ENCODE results near the gene CLEC2A. TPM values are rescaled to one million over a fixed set of nuclear protein-coding genes. Genes with fewer than 3 reads are reported as not detected.

Gene CLEC2A
- total RNA-seq, 3 donors from 2014 or later = not detected

GRCh38 chr12:9910716-9911421, 21.3 kb downstream of the CLEC2A start:
- no peaks in the 10 kb centered on the region for H3K36me3 ChIP-seq
- H3K27ac ChIP-seq = no peak overlapping the region
- peaks cover 17 to 21% of the 10 kb centered on the region in 2 donors for H3K9me3 ChIP-seq
- no peaks in the 10 kb centered on the region for H3K27me3 ChIP-seq
- intact Hi-C loops (cut with DNase I; ENCODE audit: low total_unique reads) = no loop called here
- DNase-seq (ENCODE audit: low spot score in 2 of 2) = no peak
- TF ChIP-seq POLR2A (IDR thresholded peaks at IDR 0.05) (no peak), POLR2AphosphoS5 (IDR thresholded peaks at IDR 0.05) (no peak), CTCF (IDR thresholded peaks at IDR 0.05) (no peak)
- no peaks in the 10 kb centered on the region for H3K4me1 ChIP-seq
- no peak overlapping the region for H3K4me3 ChIP-seq

- DNase-seq (ENCODE audit: low spot score in 2 of 2) = no peak
- TF ChIP-seq CTCF (IDR thresholded peaks at IDR 0.05) (no peak), POLR2A (IDR thresholded peaks at IDR 0.05) (no peak), POLR2AphosphoS5 (IDR thresholded peaks at IDR 0.05) (no peak)
- Histone ChIP-seq H3K36me3 (no peaks in the 10 kb centered on the region), H3K27me3 (no peaks in the 10 kb centered on the region), H3K9me3 (peaks cover 17 to 21% of the 10 kb centered on the region in 2 donors), H3K4me3 (no peak overlapping the region), H3K27ac (no peak overlapping the region), H3K4me1 (no peaks in the 10 kb centered on the region)
- intact Hi-C loops (cut with DNase I; ENCODE audit: low total_unique reads) = no loop called here
These were observed 22.4 kb downstream of the CLEC2A start for GRCh38 chr12:9909724-9910123.

- intact Hi-C loops (cut with DNase I; ENCODE audit: low total_unique reads) = no loop called here
- DNase-seq (ENCODE audit: low spot score in 2 of 2) = no peak
- no peak overlapping the region for H3K27ac ChIP-seq
These were observed 23.8 kb downstream of the CLEC2A start for GRCh38 chr12:9908350-9908749.

GRCh38 chr12:9907769-9908168, 24.4 kb downstream of the CLEC2A start:
- no peak for TF ChIP-seq POLR2A (IDR thresholded peaks at IDR 0.05)
- DNase-seq (ENCODE audit: low spot score in 2 of 2) = no peak
- intact Hi-C loops (cut with DNase I; ENCODE audit: low total_unique reads) = no loop called here

More at GRCh38 chr12:9908350-9908749, 23.8 kb downstream of the CLEC2A start:
- no peaks in the 10 kb centered on the region for H3K4me1 ChIP-seq
- H3K27me3 ChIP-seq = no peaks in the 10 kb centered on the region
- peaks cover 21 to 25% of the 10 kb centered on the region in 2 donors for H3K9me3 ChIP-seq
- H3K4me3 ChIP-seq = no peak overlapping the region
- TF ChIP-seq POLR2A (IDR thresholded peaks at IDR 0.05) (no peak), CTCF (IDR thresholded peaks at IDR 0.05) (no peak), POLR2AphosphoS5 (IDR thresholded peaks at IDR 0.05) (no peak)
- no peaks in the 10 kb centered on the region for H3K36me3 ChIP-seq

GRCh38 chr12:9906873-9907272, 25.3 kb downstream of the CLEC2A start:
- H3K36me3 ChIP-seq = no peaks in the 10 kb centered on the region
- H3K27me3 ChIP-seq = no peaks in the 10 kb centered on the region
- H3K9me3 ChIP-seq = peaks cover 29 to 40% of the 10 kb centered on the region in 2 donors
- no peak for TF ChIP-seq CTCF (IDR thresholded peaks at IDR 0.05)
- TF ChIP-seq POLR2AphosphoS5 (IDR thresholded peaks at IDR 0.05) = no peak
- TF ChIP-seq POLR2A (IDR thresholded peaks at IDR 0.05) = no peak
- no peak overlapping the region for H3K4me3 ChIP-seq
- no peak for DNase-seq (ENCODE audit: low spot score in 2 of 2)
- H3K27ac ChIP-seq = no peak overlapping the region
- no peaks in the 10 kb centered on the region for H3K4me1 ChIP-seq
- intact Hi-C loops (cut with DNase I; ENCODE audit: low total_unique reads) = no loop called here

More at GRCh38 chr12:9907769-9908168, 24.4 kb downstream of the CLEC2A start:
- peaks cover 25 to 31% of the 10 kb centered on the region in 2 donors for H3K9me3 ChIP-seq
- H3K4me3 ChIP-seq = no peak overlapping the region
- no peaks in the 10 kb centered on the region for H3K4me1 ChIP-seq
- no peaks in the 10 kb centered on the region for H3K27me3 ChIP-seq
- H3K36me3 ChIP-seq = no peaks in the 10 kb centered on the region
- no peak overlapping the region for H3K27ac ChIP-seq
